Activated naive CD4-positive, alpha-beta T cell treated with anti-CD3 and anti-CD28 coated beads, Interleukin-2, amount 10 ng/mL, durations not matched to agents 7 days and 5 days (primary cell): Measurements from ENCODE around the gene ZNF688.
"Not testable (repeated sequence)": the region's sequence is repeated elsewhere in the genome, so short reads cannot be mapped to it uniquely, and the experiment has no call there.

Source experiments
- CTCF ChIA-PET: fragments of 350-600 bp; sonication (Branson Sonifier 250); formaldehyde crosslinking; loops from one replicate; lab custom pipeline; 2021; ENCODE audit warnings: antibody characterized with exemption; lab: Charles Lee
- DNase-seq: peaks from one replicate; pipeline ENCODE4 v3.0.0-alpha.2; 2020
- H3K27ac Mint-ChIP-seq: one replicate; pipeline ENCODE4 v1.8.0; 2021; ENCODE audit warnings: mild to moderate bottlenecking, moderate library complexity, mixed read lengths
- H3K27me3 Mint-ChIP-seq: one replicate; pipeline ENCODE4 v1.8.0; 2021; ENCODE audit warnings: mild to moderate bottlenecking, mixed read lengths
- H3K36me3 Mint-ChIP-seq: one replicate; pipeline ENCODE4 v1.8.0; 2021; ENCODE audit warnings: mixed read lengths
- H3K4me1 Mint-ChIP-seq: one replicate; pipeline ENCODE4 v1.8.0; 2021; ENCODE audit warnings: mixed read lengths
- H3K4me3 Mint-ChIP-seq: one replicate; pipeline ENCODE4 v1.8.0; 2021; ENCODE audit warnings: mild to moderate bottlenecking, moderate library complexity, mixed read lengths
- H3K9me3 Mint-ChIP-seq: one replicate; pipeline ENCODE4 v1.8.0; 2021; ENCODE audit warnings: mixed read lengths

The ZNF688 gene

GRCh38 chr16:30602616-30603277 is 31.2 kb upstream of the ZNF688 start:
- CTCF ChIA-PET: interaction anchor here (0.7 to 2.7 kb wide), 3 partner anchors 12 to 67 kb away, joined by 3 to 17 read pairs (median 4); no protein-coding TSS in a partner anchor
- Mint-ChIP-seq H3K4me1 (peaks cover 14% of the 10 kb centered on the region), H3K9me3 (no peaks in the 10 kb centered on the region), H3K4me3 (no peak overlapping the region), H3K36me3 (peaks cover 34% of the 10 kb centered on the region), H3K27me3 (no peaks in the 10 kb centered on the region), H3K27ac (no peak overlapping the region)
- DNase-seq: no peak

GRCh38 chr16:30601966-30602365 is 30.5 kb upstream of the ZNF688 start:
- Mint-ChIP-seq H3K27ac (no peak overlapping the region), H3K27me3 (no peaks in the 10 kb centered on the region), H3K9me3 (no peaks in the 10 kb centered on the region), H3K4me3 (no peak overlapping the region), H3K36me3 (peaks cover 30% of the 10 kb centered on the region), H3K4me1 (peaks cover 12% of the 10 kb centered on the region)
- CTCF ChIA-PET: interaction anchor here (0.7 to 2.7 kb wide), 3 partner anchors 13 to 66 kb away, joined by 3 to 17 read pairs (median 4); no protein-coding TSS in a partner anchor
- DNase-seq: no peak

GRCh38 chr16:30600929-30601328 is 29.4 kb upstream of the ZNF688 start:
- Mint-ChIP-seq H3K27me3 (no peaks in the 10 kb centered on the region), H3K27ac (no peak overlapping the region), H3K9me3 (no peaks in the 10 kb centered on the region), H3K4me3 (no peak overlapping the region), H3K36me3 (peaks cover 22% of the 10 kb centered on the region), H3K4me1 (peaks cover 9% of the 10 kb centered on the region)
- no peak for DNase-seq
- CTCF ChIA-PET: interaction anchor here (0.8 to 2.7 kb wide), 4 partner anchors 14 to 171 kb away, joined by 3 to 17 read pairs (median 4); partner anchors contain the start of gene DCTPP1

- Mint-ChIP-seq H3K36me3 (peaks cover 18% of the 10 kb centered on the region), H3K9me3 (no peaks in the 10 kb centered on the region), H3K4me3 (no peak overlapping the region), H3K4me1 (peaks cover 9% of the 10 kb centered on the region), H3K27ac (no peak overlapping the region), H3K27me3 (no peaks in the 10 kb centered on the region)
- CTCF ChIA-PET: interaction anchor here (1.0 to 2.7 kb wide), 4 partner anchors 8 to 170 kb away, joined by 4 to 22 read pairs (median 4); partner anchors contain the start of genes DCTPP1 and ZNF747
- DNase-seq: no peak
Observed at GRCh38 chr16:30600215-30600614, 28.7 kb upstream of the ZNF688 start.

GRCh38 chr16:30592871-30593270 is 21.4 kb upstream of the ZNF688 start:
- Mint-ChIP-seq H3K36me3 (peaks cover 5% of the 10 kb centered on the region), H3K4me3 (no peak overlapping the region), H3K4me1 (peaks cover 7% of the 10 kb centered on the region), H3K27me3 (no peaks in the 10 kb centered on the region), H3K9me3 (no peaks in the 10 kb centered on the region), H3K27ac (no peak overlapping the region)
- DNase-seq: no peak
- CTCF ChIA-PET: interaction anchor here (1.2 kb wide), 1 partner anchor 19 kb away, joined by 4 read pairs; no protein-coding TSS in a partner anchor

GRCh38 chr16:30590869-30591268 is 19.4 kb upstream of the ZNF688 start:
- not testable (repeated sequence) for H3K27me3 Mint-ChIP-seq, DNase-seq, H3K9me3 Mint-ChIP-seq, H3K4me3 Mint-ChIP-seq, H3K27ac Mint-ChIP-seq
- CTCF ChIA-PET: interaction anchor here (1.1 kb wide), 1 partner anchor 13 kb away, joined by 3 read pairs; no protein-coding TSS in a partner anchor
- peaks cover 11% of the 10 kb centered on the region for H3K36me3 Mint-ChIP-seq
- H3K4me1 Mint-ChIP-seq: peaks cover 19% of the 10 kb centered on the region

- H3K27me3 Mint-ChIP-seq, CTCF ChIA-PET, DNase-seq, H3K4me3 Mint-ChIP-seq, H3K27ac Mint-ChIP-seq, H3K9me3 Mint-ChIP-seq: not testable (repeated sequence)
- H3K4me1 Mint-ChIP-seq: peaks cover 27% of the 10 kb centered on the region
- peaks cover 14% of the 10 kb centered on the region for H3K36me3 Mint-ChIP-seq
Observed at GRCh38 chr16:30589582-30589981, 18.1 kb upstream of the ZNF688 start.

- Mint-ChIP-seq H3K4me1 (peaks cover 32% of the 10 kb centered on the region), H3K4me3 (no peak overlapping the region), H3K27ac (no peak overlapping the region), H3K27me3 (no peaks in the 10 kb centered on the region), H3K9me3 (no peaks in the 10 kb centered on the region), H3K36me3 (peaks cover 14% of the 10 kb centered on the region)
- CTCF ChIA-PET: interaction anchor here (1.5 kb wide), 1 partner anchor 158 kb away, joined by 6 read pairs; the partner anchor contains the start of gene DCTPP1
- no peak for DNase-seq
Observed at GRCh38 chr16:30588651-30589050, 17.1 kb upstream of the ZNF688 start.

GRCh38 chr16:30585400-30586191 is 14.1 kb upstream of the ZNF688 start, which contains the start of gene ZNF785:
Gene ZNF785 (minus strand): TSS chr16:30585697. CDS start chr16:30585611, 86 bp downstream.
- no peaks in the 10 kb centered on the region for H3K27me3 Mint-ChIP-seq
- H3K4me1 Mint-ChIP-seq: peaks cover 39% of the 10 kb centered on the region
- peak; percentile 97 for DNase-seq
- H3K4me3 Mint-ChIP-seq: peak within 1 kb of the TSS; percentile 82
- peaks cover 27% of the 10 kb centered on the region for H3K36me3 Mint-ChIP-seq
- peak within 1 kb of the TSS; percentile 79 for H3K27ac Mint-ChIP-seq
- H3K9me3 Mint-ChIP-seq: no peaks in the 10 kb centered on the region
- CTCF ChIA-PET: interaction anchor here (0.8 to 2.2 kb wide), 4 partner anchors 13 to 50 kb away, joined by 3 to 12 read pairs (median 6); partner anchors contain the start of gene ZNF747

GRCh38 chr16:30585022-30585399 is 13.5 kb upstream of the ZNF688 start:
- Mint-ChIP-seq H3K27me3 (no peaks in the 10 kb centered on the region), H3K36me3 (peaks cover 27% of the 10 kb centered on the region), H3K4me1 (peaks cover 39% of the 10 kb centered on the region), H3K27ac (peak overlapping the region; percentile 57), H3K9me3 (no peaks in the 10 kb centered on the region), H3K4me3 (peak overlapping the region; percentile 82)
- peak; percentile 46 for DNase-seq
- CTCF ChIA-PET: interaction anchor here (1.7 to 2.2 kb wide), 2 partner anchors 33 to 50 kb away, joined by 4 to 12 read pairs; partner anchors contain the start of gene ZNF747

- Mint-ChIP-seq H3K4me1 (peaks cover 37% of the 10 kb centered on the region), H3K36me3 (peaks cover 29% of the 10 kb centered on the region), H3K27me3 (no peaks in the 10 kb centered on the region), H3K9me3 (no peaks in the 10 kb centered on the region), H3K4me3 (no peak overlapping the region), H3K27ac (peak overlapping the region; percentile 49)
- no peak for DNase-seq
- CTCF ChIA-PET: interaction anchor here (0.8 kb wide), 1 partner anchor 11 kb away, joined by 3 read pairs; no protein-coding TSS in a partner anchor
Observed at GRCh38 chr16:30582611-30583340, 11.3 kb upstream of the ZNF688 start.

- H3K27me3 Mint-ChIP-seq: no peaks in the 10 kb centered on the region
- H3K27ac Mint-ChIP-seq: no peak overlapping the region
- DNase-seq: no peak
- H3K9me3 Mint-ChIP-seq: no peaks in the 10 kb centered on the region
- H3K36me3 Mint-ChIP-seq: peaks cover 26% of the 10 kb centered on the region
- CTCF ChIA-PET: interaction anchor here (0.7 to 0.8 kb wide), 2 partner anchors 9 to 51 kb away, joined by 3 read pairs; no protein-coding TSS in a partner anchor
- H3K4me1 Mint-ChIP-seq: peaks cover 25% of the 10 kb centered on the region
- H3K4me3 Mint-ChIP-seq: no peak overlapping the region
Observed at GRCh38 chr16:30581457-30581856, 9.9 kb upstream of the ZNF688 start.

GRCh38 chr16:30574678-30575077 is 3.2 kb upstream of the ZNF688 start:
- Mint-ChIP-seq H3K4me3 (no peak overlapping the region), H3K36me3 (peaks cover 23% of the 10 kb centered on the region), H3K27me3 (no peaks in the 10 kb centered on the region), H3K27ac (no peak overlapping the region), H3K4me1 (peaks cover 32% of the 10 kb centered on the region), H3K9me3 (no peaks in the 10 kb centered on the region)
- CTCF ChIA-PET: interaction anchor here (0.7 kb wide), 1 partner anchor 19 kb away, joined by 4 read pairs; no protein-coding TSS in a partner anchor
- DNase-seq: no peak
